PFSK-1 (cell line): ENCODE measurements around the gene GORASP2.

Experiments used
- FOXP2 ChIP-seq: optimal IDR thresholded peaks from 2 replicates; pipeline ENCODE3; 2011; ENCODE audit warnings: borderline replicate concordance, control low read depth, inconsistent platforms; ENCODE audit not compliant: insufficient read depth; ENCODE audit errors: extremely low read length, extremely low read depth
- POLR2AphosphoS5 ChIP-seq: IDR thresholded peaks from 2 replicates; pipeline ENCODE4 v1.6.1; 2012; ENCODE audit warnings: low read depth, mild to moderate bottlenecking, control low read depth, low read length, moderate library complexity
- SIN3A ChIP-seq: IDR thresholded peaks from 2 replicates; pipeline ENCODE4 v1.6.1; 2012; ENCODE audit warnings: mild to moderate bottlenecking, low read length, moderate library complexity, borderline replicate concordance; ENCODE audit not compliant: insufficient read depth
- TAF1 ChIP-seq: IDR thresholded peaks from 2 replicates; pipeline ENCODE4 v1.6.1; 2012; ENCODE audit warnings: low read length, control low read depth, borderline replicate concordance; ENCODE audit not compliant: insufficient read depth
- TF ChIP-seq, protein P1 (sequence below), 2 experiments: IDR thresholded peaks; 2 replicates each; pipeline versions ENCODE4 v1.6.1 to v1.8.0; 2011 to 2012; ENCODE audit warnings: low read depth in 2 of 2, low read length in 2 of 2, control low read depth in 1 of 2, inconsistent platforms in 1 of 2, mild to moderate bottlenecking in 1 of 2, moderate library complexity in 1 of 2; ENCODE audit not compliant: insufficient read depth in 1 of 2

DNA sequence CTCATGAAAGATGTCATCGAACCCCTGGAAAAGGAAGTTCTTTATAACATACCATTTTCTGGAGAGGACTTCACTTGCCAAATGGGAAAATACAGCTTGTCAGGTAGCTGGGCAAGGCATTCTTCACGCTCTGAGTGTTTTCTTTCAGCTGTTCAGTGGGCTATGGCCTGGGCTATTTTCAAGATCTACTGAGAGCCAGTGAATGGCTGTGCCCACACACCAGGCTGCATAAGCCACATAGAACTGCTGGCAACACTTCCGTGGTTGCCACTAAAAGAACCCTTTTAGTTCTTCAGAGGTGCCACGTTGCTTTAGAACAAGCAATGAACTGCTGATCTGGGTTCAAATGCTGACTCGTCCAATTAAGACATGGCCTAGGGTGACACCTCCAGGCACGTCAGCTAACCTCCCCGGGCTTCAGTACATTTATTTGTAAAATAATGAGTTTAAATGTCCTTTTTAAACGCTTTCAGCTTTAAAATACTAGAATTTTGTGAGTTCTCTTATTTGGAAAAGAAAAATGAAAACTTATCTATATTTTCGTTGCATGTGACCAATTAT, 36.6 kb upstream of the GORASP2 start:
- TF ChIP-seq, protein P1, sequence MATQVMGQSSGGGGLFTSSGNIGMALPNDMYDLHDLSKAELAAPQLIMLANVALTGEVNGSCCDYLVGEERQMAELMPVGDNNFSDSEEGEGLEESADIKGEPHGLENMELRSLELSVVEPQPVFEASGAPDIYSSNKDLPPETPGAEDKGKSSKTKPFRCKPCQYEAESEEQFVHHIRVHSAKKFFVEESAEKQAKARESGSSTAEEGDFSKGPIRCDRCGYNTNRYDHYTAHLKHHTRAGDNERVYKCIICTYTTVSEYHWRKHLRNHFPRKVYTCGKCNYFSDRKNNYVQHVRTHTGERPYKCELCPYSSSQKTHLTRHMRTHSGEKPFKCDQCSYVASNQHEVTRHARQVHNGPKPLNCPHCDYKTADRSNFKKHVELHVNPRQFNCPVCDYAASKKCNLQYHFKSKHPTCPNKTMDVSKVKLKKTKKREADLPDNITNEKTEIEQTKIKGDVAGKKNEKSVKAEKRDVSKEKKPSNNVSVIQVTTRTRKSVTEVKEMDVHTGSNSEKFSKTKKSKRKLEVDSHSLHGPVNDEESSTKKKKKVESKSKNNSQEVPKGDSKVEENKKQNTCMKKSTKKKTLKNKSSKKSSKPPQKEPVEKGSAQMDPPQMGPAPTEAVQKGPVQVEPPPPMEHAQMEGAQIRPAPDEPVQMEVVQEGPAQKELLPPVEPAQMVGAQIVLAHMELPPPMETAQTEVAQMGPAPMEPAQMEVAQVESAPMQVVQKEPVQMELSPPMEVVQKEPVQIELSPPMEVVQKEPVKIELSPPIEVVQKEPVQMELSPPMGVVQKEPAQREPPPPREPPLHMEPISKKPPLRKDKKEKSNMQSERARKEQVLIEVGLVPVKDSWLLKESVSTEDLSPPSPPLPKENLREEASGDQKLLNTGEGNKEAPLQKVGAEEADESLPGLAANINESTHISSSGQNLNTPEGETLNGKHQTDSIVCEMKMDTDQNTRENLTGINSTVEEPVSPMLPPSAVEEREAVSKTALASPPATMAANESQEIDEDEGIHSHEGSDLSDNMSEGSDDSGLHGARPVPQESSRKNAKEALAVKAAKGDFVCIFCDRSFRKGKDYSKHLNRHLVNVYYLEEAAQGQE (IDR thresholded peaks at IDR 0.05; ENCODE audit: insufficient read depth in 1 of 2, low read depth in 2 of 2, low read length in 2 of 2) = no peak
- TF ChIP-seq POLR2AphosphoS5 (no peak), TAF1 (no peak), SIN3A (no peak), FOXP2 (no peak)
